ENCODE data around the gene TXN2. TPM values are rescaled to one million over a fixed set of nuclear protein-coding genes. Genes with fewer than 3 reads are reported as not detected.

Gene TXN2
- total and polyA plus RNA-seq, 2 experiments from 2014 or later: 83.1 to 193 TPM

GRCh38 chr22:36443198-36443770, 38.2 kb downstream of the TXN2 start:
- H3K27me3 ChIP-seq: no peaks in the 10 kb centered on the region

GRCh38 chr22:36442506-36443197, 38.8 kb downstream of the TXN2 start:
- no peaks in the 10 kb centered on the region for H3K9me3 ChIP-seq (ENCODE audit: low read depth)
- no peak for DNase-seq (ENCODE audit: low read depth in 1 of 2, low spot score in 1 of 2)

More at GRCh38 chr22:36443198-36443770, 38.2 kb downstream of the TXN2 start:
- no peak for DNase-seq (ENCODE audit: low read depth in 1 of 2, low spot score in 1 of 2)
- H3K9me3 ChIP-seq (ENCODE audit: low read depth): no peaks in the 10 kb centered on the region
- H3K4me3 ChIP-seq: no peak overlapping the region
- no peaks in the 10 kb centered on the region for H3K36me3 ChIP-seq
- H3K27ac ChIP-seq: no peak overlapping the region
- no peak for TF ChIP-seq CTCF (IDR thresholded peaks at IDR 0.05; ENCODE audit: low read depth, low read length)
- H3K4me1 ChIP-seq (ENCODE audit: low read depth): no peaks in the 10 kb centered on the region

GRCh38 chr22:36440429-36441002, 40.9 kb downstream of the TXN2 start:
- Histone ChIP-seq H3K27ac (no peak overlapping the region), H3K27me3 (no peaks in the 10 kb centered on the region), H3K36me3 (no peaks in the 10 kb centered on the region), H3K4me3 (no peak overlapping the region), H3K9me3 (ENCODE audit: low read depth) (no peaks in the 10 kb centered on the region), H3K4me1 (ENCODE audit: low read depth) (peaks cover 8% of the 10 kb centered on the region)
- TF ChIP-seq CTCF (IDR thresholded peaks at IDR 0.05; ENCODE audit: low read depth, low read length): no peak
- no peak for DNase-seq (ENCODE audit: low read depth in 1 of 2, low spot score in 1 of 2)

More at GRCh38 chr22:36442506-36443197, 38.8 kb downstream of the TXN2 start:
- Histone ChIP-seq H3K36me3 (no peaks in the 10 kb centered on the region), H3K4me1 (ENCODE audit: low read depth) (no peaks in the 10 kb centered on the region), H3K27ac (no peak overlapping the region), H3K27me3 (no peaks in the 10 kb centered on the region), H3K4me3 (no peak overlapping the region)
- no peak for TF ChIP-seq CTCF (IDR thresholded peaks at IDR 0.05; ENCODE audit: low read depth, low read length)

- Histone ChIP-seq H3K9me3 (ENCODE audit: low read depth) (no peaks in the 10 kb centered on the region), H3K27ac (no peak overlapping the region), H3K4me1 (ENCODE audit: low read depth) (peaks cover 16% of the 10 kb centered on the region), H3K4me3 (no peak overlapping the region), H3K36me3 (no peaks in the 10 kb centered on the region), H3K27me3 (no peaks in the 10 kb centered on the region)
- no peak for TF ChIP-seq CTCF (IDR thresholded peaks at IDR 0.05; ENCODE audit: low read depth, low read length)
- peak in 1 of 2 donors; percentile 93 for DNase-seq (ENCODE audit: low read depth in 1 of 2, low spot score in 1 of 2)
These were observed 41.8 kb downstream of the TXN2 start for GRCh38 chr22:36439481-36440271.

All from cardiac muscle cell (in vitro differentiated cells and primary cell).